BJ (cell line): ENCODE results near the gene CRYZ. TPM values are rescaled to one million over a fixed set of nuclear protein-coding genes. Genes with fewer than 3 reads are reported as not detected.

ENCODE experiments used
- CTCF ChIA-PET: fragments of 350-600 bp; formaldehyde crosslinking; extraction: SDS; loops from one replicate; lab custom pipeline; 2021; ENCODE audit warnings: antibody characterized with exemption, inconsistent platforms; lab: Yijun Ruan, JAX
- POLR2A ChIA-PET: fragments of 300-600 bp; sonication (Branson Sonifier 250); formaldehyde crosslinking; extraction: SDS; loops from one replicate; lab custom pipeline; 2021; ENCODE audit warnings: antibody characterized with exemption; lab: Charles Lee
- DNase-seq: peaks from one replicate; pipeline ENCODE4 v3.0.0-alpha.2; 2011; ENCODE audit warnings: low read depth
- H3K27me3 ChIP-seq: 2 replicates; pipeline ENCODE4 v1.6.0; 2011; ENCODE audit warnings: low read length; ENCODE audit not compliant: control insufficient read depth, insufficient read depth
- H3K36me3 ChIP-seq: 2 replicates; pipeline ENCODE4 v1.5.1; 2011; ENCODE audit warnings: low read length; ENCODE audit not compliant: control insufficient read depth, insufficient read depth
- H3K4me3 ChIP-seq: 2 replicates; pipeline ENCODE4 v1.5.1; 2011; ENCODE audit warnings: low read depth, mild to moderate bottlenecking, control low read depth, low read length
- polyA plus RNA-seq: library from polyadenylated mRNA; depleted of rRNA; stranded (reverse); fragments of >200 nt; gene quantifications from 2 replicates; pipeline ENCODE4 v1.2.3, GENCODE V29; 2011
- TF ChIP-seq, protein P1 (sequence below): IDR thresholded peaks from 2 replicates; pipeline ENCODE4 v1.5.1; 2011; ENCODE audit warnings: low read depth, mild to moderate bottlenecking, control low read depth, inconsistent platforms, low read length, moderate library complexity; ENCODE audit not compliant: insufficient read depth

CRYZ gene
- polyA plus RNA-seq, 1 experiment, result 22.9 TPM

DNA sequence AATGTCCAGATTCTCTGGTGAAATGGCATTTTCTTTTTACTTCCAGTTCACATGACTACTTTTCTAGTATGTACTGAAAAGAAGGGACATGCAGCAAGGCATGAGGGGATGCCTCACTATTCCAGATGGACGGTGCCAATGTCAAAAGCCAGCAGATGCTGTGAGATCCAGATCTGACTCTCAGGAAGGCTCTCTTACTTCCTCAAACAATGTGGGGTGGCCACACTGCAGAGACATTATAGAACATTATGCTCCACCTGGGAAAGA is 17.7 kb downstream of the CRYZ start:
- DNase-seq, result no peak
- POLR2A ChIA-PET, result no interaction called here
- 0 out of 2 replicates have a peak, but pooled peaks cover 2% of the 10 kb centered on the region for H3K36me3 ChIP-seq
- TF ChIP-seq, protein P1, sequence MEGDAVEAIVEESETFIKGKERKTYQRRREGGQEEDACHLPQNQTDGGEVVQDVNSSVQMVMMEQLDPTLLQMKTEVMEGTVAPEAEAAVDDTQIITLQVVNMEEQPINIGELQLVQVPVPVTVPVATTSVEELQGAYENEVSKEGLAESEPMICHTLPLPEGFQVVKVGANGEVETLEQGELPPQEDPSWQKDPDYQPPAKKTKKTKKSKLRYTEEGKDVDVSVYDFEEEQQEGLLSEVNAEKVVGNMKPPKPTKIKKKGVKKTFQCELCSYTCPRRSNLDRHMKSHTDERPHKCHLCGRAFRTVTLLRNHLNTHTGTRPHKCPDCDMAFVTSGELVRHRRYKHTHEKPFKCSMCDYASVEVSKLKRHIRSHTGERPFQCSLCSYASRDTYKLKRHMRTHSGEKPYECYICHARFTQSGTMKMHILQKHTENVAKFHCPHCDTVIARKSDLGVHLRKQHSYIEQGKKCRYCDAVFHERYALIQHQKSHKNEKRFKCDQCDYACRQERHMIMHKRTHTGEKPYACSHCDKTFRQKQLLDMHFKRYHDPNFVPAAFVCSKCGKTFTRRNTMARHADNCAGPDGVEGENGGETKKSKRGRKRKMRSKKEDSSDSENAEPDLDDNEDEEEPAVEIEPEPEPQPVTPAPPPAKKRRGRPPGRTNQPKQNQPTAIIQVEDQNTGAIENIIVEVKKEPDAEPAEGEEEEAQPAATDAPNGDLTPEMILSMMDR, result no peak
- H3K4me3 ChIP-seq, result no peak overlapping the region
- no peaks in the 10 kb centered on the region for H3K27me3 ChIP-seq
- CTCF ChIA-PET, result interaction anchor here (1.4 to 2.2 kb wide), 3 partner anchors 10 to 26 kb away, joined by 3 to 6 read pairs (median 4); partner anchors contain the start of genes CRYZ and TYW3

DNA sequence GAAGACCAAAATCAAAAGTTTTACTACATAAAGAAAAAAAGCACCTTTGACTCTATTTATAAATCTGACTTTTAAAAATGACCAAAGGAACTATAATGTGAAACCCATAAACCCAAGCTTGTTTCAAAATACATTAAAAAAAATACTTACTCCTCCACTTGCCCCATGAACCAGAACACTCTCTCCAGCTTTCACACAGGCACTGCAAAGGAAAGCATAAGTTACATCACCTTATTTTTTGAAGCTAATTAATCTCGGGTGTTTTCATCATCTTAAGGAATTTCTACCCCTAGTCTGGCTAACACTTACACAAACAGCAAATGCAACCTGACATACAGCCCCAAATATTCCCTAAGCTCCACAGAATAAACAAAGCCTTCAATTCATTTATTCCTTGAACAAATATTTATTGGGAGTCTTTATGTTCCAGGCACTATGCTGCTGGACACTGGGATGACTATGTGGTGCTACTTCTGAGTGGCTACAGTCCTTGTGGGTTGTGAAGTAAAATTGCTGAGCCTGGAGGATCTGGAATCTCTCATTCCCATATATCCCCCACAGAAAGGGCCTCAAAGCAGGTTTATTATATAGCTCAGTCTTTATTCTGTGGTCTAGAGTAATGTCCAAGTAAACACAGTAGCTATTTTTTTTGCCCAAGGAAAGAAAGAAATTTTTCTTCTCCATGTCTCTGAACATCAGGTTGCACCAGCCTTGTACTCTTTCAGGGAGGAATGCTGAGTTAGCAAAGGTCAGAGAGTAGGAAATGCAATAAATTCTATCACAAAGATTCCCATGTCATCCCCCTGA is 18.2 kb downstream of the CRYZ start:
- CTCF ChIA-PET, result interaction anchor here (1.4 to 2.2 kb wide), 3 partner anchors 9 to 25 kb away, joined by 3 to 6 read pairs (median 4); partner anchors contain the start of genes CRYZ and TYW3
- TF ChIP-seq, protein P1, result no peak
- H3K4me3 ChIP-seq, result no peak overlapping the region
- POLR2A ChIA-PET, result no interaction called here
- H3K36me3 ChIP-seq, result no peaks in the 10 kb centered on the region
- no peaks in the 10 kb centered on the region for H3K27me3 ChIP-seq
- DNase-seq, result no peak

DNA sequence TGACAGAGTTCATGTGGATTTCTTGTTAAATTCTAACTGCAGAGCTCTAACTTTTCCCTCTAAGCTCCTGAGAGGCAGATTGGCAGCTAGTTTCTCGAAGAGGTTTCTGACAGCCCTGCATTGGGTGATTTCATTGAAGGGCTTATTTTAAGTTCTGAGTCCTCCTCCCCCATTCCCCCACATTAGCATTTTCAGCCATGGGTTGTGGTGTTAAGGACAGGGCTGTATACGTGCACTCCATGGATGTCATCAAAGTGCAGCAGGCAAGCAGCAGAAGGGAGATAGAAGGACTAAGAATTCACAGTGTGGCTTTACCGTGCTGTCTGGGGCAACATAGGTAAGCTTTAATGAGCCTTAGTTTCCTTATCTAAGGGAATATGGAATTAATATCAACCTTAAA is 19.0 kb downstream of the CRYZ start:
- ChIA-PET POLR2A (no interaction called here), CTCF (interaction anchor here (1.4 to 2.2 kb wide), 2 partner anchors 19 to 24 kb away, joined by 3 to 6 read pairs; partner anchors contain the start of genes CRYZ and TYW3)
- H3K27me3 ChIP-seq, result no peaks in the 10 kb centered on the region
- DNase-seq, result no peak
- H3K36me3 ChIP-seq, result no peaks in the 10 kb centered on the region; the same call in 1 of the 2 replicates
- no peak overlapping the region for H3K4me3 ChIP-seq
- TF ChIP-seq, protein P1, result no peak

DNA sequence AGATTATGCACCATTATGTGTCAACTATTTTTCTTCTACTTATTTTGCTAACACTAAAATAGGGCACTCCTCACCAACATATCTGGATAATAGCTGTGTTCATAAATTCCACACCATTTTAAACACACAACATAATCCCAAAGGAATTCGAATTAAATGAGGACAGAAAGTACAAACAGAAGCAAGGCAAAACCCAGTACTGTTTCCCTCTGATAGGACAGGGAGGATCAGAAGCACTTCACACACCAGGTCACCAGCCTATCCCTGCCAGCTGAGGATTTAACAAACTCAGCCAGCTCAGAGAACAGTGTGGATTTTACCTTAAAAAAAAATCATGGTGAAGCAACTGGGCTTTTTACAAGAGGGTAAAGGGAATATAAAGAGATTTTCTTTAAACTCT is 20.0 kb downstream of the CRYZ start:
- no peak for DNase-seq
- H3K36me3 ChIP-seq, result no peaks in the 10 kb centered on the region; the same call in 1 of the 2 replicates
- ChIA-PET POLR2A (no interaction called here), CTCF (no interaction called here)
- no peaks in the 10 kb centered on the region for H3K27me3 ChIP-seq
- no peak overlapping the region for H3K4me3 ChIP-seq
- TF ChIP-seq, protein P1, result no peak

DNA sequence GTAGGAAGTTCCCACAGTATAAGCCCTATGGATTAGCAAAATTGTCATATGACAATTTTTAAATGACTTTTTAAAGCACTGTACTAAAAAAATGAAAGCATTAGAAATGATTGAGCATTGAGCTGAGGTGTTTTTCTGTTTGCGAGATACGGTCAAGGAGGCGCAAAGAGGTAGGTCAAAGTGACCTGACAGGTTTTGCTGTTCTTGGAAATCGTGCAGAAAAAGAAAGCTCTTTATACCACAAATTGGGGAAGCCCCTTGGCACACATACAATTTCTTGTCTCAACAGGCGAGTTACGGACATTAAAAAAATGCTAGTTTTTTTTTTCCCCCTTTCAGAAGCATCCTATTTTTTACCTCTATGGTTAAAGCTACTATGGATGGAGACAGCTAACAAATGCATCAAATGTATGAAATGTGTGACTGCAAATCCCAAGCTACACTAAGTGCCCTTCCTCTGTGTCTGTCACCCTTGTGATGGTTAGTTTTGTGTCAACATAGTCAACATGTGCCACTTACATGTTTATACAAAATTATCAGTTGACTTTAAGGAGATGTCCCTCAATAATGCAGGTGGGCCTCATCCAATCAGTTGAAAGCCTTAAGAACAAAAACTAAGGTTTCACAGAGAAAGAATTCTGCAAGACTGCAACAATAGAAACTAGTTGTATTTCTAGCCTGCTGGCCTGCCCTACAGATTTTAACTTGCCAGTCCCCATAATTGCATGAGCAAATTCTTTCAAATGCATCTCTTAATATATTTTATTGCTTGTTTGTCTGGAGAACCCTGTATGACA is 29.3 kb downstream of the CRYZ start:
- CTCF ChIA-PET, result interaction anchor here (0.6 to 3.4 kb wide), 2 partner anchors 14 to 1480 kb away, joined by 3 to 14 read pairs; no protein-coding TSS in a partner anchor
- POLR2A ChIA-PET, result no interaction called here

More for the DNA sequence above, 29.3 kb downstream of the CRYZ start:
- Histone ChIP-seq H3K27me3 (no peaks in the 10 kb centered on the region), H3K36me3 (peaks cover 3% of the 10 kb centered on the region), H3K4me3 (no peak overlapping the region)
- DNase-seq, result no peak
- TF ChIP-seq, protein P1, result no peak
